Epidermal melanocyte (primary cell): Measurements from ENCODE around the gene F10.
A peak's percentile ranks its signal among the peaks of the same experiment; 100 is the strongest.
"Not testable (repeated sequence)": the region's sequence is repeated elsewhere in the genome, so short reads cannot be mapped to it uniquely, and the experiment has no call there.

Source experiments
- DNase-seq: peaks from one replicate; pipeline ENCODE4 v3.0.0; 2011; ENCODE audit warnings: low spot score; ENCODE audit not compliant: insufficient read length

The F10 gene

GRCh38 chr13:113151745-113152690 is 29.4 kb downstream of the F10 start:
- DNase-seq = no peak

DNA sequence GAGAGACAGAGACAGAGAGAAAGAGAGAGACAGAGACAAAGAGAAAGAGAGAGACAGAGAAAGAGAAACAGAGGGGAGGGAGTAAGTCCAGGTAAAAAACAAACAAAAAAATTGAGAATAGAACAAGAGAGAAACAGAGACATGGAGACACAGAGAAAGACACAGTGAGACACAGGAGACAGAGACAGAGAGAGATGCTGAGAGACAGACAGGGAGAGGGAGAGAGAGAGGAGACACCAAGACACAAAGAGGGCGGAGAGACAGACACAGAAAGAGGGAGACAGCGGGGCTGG is 30.0 kb downstream of the F10 start:
- no peak for DNase-seq

DNA sequence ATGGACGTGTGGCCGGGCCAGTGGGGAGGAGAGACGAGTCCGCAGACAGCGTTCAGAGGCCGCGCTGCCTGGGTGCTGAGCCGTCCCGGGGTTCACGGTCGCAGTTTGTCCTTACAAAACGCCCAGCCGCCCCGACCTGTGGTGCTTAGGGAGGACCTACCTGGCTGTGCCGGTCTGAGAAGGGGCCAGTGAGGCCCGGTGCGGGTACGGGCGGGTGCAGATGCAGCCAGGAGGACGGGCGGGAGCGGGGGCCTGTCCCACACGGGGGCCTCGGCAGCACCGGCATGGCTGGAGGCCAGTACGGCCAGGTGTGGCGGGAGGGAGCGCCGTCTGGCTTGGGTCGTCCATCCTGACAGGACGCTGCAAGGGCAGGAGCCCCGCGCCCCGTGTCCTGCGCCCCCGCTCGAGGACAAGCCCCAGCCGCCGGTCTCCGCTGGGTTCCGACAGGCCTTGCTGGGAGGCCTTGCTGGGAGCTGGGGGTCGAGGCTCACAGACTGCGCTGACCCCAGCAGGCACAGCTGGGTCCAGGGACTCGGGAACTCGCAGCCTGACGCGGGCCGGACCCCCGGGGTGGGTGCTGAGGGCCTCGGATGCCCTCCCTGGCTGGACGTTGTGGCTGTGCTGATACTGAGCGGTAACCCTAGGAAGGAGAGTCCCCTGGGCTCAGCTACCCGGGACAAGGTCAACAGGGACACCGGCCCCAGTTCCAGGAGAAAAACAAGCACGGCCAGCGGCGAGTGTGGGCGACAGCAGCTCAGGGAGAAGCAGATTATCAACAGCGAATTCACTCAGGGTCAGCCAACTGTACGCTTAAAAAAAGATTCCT is 30.6 kb downstream of the F10 start:
- no peak for DNase-seq

GRCh38 chr13:113153810-113154748 is 31.5 kb downstream of the F10 start:
- peak; percentile 68 for DNase-seq

GRCh38 chr13:113155201-113155600 is 32.6 kb downstream of the F10 start:
- peak; percentile 30 for DNase-seq

- DNase-seq = no peak
Measured at GRCh38 chr13:113155982-113156655, 33.5 kb downstream of the F10 start.

DNA sequence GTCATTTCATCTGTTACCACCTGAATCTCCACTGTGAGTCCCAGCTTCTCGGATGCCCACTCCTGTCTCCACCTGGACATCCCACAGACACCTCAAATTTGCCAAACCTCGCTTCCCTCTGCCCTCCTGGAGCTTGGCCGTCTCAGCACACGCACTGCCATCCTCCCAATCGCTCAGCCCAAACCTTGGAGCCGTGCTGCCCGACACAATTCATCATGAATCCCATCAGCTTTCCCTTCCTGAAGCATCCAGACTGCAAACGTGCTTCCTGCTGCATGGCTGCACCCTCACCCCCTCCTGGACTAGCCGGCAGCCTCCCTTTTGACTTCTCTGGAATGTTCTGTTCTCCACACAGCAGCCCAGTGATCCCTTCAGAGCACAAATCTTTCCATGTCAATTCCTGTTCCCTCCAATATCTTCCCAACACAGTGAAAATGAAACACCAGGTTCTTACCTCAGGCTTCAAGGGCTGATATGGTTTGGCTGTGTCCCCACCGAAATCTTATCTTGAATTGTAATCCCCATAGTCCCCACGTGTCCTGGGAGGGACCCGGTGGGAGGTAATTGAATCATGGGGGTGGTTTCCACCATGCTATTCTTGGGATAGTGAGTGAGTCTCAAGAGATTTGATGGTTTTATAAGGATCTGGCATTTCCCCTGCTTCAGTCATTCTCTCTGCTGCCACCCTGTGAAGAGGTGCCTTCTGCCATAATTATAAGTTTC is 34.8 kb downstream of the F10 start:
- no peak for DNase-seq

DNA sequence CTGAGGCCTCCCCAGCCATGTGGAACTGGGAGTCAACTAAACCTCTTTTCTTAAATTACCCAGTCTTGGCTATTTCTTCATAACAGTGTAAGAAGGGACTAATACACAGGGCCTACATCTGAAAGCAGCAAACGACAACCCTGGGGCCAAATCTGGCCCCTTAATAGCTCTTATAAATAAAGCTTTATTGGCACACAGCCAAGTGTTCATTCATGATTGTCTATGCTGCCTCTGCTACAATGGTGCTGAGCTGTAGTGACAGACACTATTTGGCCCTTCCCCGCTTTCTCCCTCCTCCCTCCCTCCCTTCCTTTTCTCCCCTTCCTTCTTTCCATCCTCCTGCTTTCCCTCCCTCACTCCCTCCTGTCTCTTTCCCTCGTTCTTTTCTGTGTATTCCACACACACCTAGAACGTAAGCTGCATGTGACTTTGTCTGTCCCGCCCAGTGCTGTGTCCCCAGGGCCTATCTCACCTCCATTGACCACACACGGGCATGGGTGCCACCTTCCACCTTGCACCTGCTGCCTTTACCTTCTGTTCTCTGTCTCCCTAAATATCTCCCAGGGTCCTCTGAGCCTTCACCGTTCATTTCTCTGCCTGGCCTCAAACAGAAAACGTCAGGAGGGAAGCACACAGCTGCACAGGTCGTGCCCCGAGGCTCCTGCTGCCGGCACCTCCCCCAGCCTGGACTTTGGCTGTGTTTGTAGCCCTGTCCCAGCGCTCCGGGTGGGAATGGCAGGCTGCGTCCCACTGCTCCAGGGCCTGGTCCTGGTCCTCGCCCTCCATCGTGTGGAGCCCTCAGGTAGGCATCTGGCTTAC is 35.5 kb downstream of the F10 start, which contains the start of gene PROZ:
Gene PROZ (plus strand): TSS at position 720 of the 819 bp plus-strand sequence. CDS start 13 bp downstream, at position 733.
- DNase-seq = no peak

DNA sequence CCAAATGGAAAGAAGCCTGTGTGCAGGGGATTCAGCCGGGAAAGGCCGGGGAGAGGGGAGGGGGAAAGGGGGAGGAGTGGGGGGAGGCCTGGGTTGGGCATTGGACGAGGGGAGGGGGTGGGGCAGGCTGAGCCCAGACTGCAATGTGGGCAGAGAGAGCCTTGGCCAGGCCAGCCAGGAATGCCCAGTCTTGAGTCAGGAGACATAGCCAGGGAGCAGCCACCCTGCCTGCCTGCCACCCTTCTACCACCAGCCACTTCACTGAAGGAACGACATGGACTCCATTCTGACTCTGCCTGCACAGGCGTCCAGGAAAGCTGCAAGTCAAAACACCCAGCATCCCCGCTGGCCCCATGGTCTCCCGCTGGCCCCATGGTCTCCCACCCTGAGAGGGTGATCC is 36.3 kb downstream of the F10 start:
- no peak for DNase-seq

- no peak for DNase-seq
Measured at GRCh38 chr13:113159701-113160100, 37.1 kb downstream of the F10 start.

- DNase-seq = no peak
Measured at GRCh38 chr13:113160983-113161382, 38.4 kb downstream of the F10 start.

GRCh38 chr13:113161433-113161832 is 38.8 kb downstream of the F10 start:
- no peak for DNase-seq

GRCh38 chr13:113161975-113162374 is 39.4 kb downstream of the F10 start:
- DNase-seq = not testable (repeated sequence)

DNA sequence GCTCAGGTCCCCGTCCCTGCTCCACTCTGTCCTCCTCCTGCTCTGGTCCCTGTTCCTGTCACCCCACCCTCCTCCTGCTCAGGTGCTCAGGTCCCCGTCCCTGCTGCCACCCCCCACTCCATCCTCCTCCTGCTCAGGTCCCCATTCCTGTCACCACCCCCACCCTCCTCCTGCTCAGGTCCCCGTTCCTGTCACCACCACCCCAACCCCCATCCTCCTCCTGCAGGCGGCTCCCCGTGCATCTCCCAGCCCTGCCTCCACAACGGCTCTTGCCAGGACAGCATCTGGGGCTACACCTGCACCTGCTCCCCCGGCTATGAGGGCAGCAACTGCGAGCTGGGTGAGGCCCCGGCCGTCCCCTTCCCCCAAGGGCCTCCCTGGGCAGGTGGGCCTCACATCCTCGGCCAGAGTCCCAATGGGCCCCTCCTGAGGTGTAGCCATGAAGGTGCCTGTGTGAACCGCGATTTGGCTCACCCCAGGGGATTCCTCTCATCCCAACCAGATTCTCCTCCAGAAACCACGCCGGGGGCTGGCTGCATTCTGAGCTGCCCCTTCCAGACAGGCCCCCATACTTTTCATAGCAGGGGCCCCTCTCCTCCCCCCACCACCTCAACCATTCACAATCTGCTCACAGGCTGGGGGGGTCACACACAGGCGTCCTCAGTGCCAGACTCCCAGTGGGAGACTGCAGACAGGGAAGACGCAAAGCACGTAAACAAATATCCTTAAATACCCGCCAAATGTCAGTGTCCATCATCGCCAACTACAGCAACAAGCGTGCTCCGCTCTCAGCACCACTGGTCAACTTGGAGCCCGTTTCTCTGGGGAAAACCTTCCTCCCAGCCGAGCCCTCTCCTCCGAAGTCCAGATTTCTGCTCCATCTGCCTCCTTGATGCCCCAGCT is 40.4 kb downstream of the F10 start:
- DNase-seq = no peak

DNA sequence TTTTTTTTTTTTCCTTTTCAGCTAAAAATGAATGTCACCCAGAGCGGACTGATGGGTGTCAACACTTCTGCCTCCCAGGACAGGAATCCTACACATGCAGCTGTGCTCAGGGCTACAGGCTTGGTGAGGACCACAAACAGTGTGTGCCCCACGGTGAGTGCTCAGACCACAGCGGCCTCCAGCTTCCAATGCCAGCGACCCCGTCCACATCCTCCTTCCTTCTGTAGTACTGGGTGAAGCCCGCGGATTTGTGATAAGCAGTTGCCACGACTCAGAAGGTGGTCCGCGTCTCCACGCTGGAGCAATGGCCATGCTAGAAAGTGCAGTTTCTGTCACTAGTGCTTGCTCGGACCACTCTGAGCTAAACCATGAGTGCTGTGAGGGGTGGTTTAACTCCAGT is 41.9 kb downstream of the F10 start:
- no peak for DNase-seq

DNA sequence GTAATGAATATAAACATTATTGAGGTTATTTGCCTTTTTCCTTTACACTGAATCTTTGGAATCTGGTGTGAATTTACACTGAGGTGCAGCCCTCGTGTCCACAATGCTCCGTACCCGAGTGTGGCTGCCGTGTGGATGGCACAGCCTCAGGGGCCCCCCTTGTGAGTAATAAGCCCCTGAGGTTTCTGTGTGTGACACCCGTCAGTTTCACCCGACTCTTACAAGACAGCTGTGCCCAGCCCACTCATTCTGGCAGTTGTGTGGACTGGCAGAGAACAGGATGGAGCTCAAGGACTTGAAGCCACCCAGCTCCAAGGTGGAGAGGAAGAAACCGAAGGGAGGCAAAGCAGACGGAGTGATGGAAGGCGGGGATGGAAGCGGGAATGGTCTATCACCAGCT is 43.7 kb downstream of the F10 start:
- no peak for DNase-seq

GRCh38 chr13:113166681-113167080 is 44.1 kb downstream of the F10 start:
- no peak for DNase-seq

GRCh38 chr13:113167155-113167554 is 44.6 kb downstream of the F10 start:
- DNase-seq = no peak
